Measurements from ENCODE around the gene TMEM26. TPM values are rescaled to one million over a fixed set of nuclear protein-coding genes. Genes with fewer than 3 reads are reported as not detected.

TMEM26 gene
- total RNA-seq, 3 donors from 2014 or later: 0.75 to 1.2 (median 0.95) TPM

DNA sequence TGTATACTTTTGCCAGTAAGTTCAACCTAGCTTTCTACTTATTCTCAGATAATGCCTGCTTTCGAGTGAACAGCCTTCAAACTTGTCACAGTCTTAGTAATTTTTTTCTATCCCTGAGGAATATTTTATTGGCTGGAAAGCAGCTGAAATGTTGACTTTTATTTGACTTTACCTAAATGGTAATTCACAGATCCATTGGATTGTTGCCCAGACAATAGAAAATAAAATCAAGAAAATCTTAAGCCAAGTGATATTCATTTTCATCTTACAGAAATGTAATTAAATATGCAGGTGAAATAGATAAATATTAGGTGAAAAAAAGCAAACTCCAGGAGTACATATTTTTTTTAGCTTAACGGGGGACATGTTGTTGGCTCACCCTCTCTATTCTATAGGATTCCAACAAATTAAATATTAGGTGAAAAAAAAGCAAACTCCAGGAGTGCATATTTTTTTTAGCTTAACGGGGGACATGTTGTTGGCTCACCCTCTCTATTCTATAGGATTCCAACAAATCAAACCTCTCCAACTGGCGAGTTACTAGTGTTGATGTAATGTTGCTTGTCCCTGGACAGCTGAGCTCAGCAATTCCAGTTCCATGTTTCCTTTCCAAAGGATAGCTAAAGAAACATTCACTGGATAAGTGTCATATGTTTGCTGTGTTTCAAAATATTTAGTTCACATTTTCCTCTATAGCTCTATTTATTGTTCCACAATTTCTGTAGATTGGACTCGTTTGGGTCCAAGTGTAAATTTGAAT, 4.2 kb downstream of the TMEM26 start:
- no peak overlapping the region for H3K4me3 ChIP-seq
- no peaks in the 10 kb centered on the region for H3K9me3 ChIP-seq
- DNase-seq (no peak), ATAC-seq (no peak)
- H3K36me3 ChIP-seq (ENCODE audit: low read depth): no peaks in the 10 kb centered on the region
- intact Hi-C loops (cut with DNase I, micrococcal nuclease): no loop called here
- TF ChIP-seq, protein P1, sequence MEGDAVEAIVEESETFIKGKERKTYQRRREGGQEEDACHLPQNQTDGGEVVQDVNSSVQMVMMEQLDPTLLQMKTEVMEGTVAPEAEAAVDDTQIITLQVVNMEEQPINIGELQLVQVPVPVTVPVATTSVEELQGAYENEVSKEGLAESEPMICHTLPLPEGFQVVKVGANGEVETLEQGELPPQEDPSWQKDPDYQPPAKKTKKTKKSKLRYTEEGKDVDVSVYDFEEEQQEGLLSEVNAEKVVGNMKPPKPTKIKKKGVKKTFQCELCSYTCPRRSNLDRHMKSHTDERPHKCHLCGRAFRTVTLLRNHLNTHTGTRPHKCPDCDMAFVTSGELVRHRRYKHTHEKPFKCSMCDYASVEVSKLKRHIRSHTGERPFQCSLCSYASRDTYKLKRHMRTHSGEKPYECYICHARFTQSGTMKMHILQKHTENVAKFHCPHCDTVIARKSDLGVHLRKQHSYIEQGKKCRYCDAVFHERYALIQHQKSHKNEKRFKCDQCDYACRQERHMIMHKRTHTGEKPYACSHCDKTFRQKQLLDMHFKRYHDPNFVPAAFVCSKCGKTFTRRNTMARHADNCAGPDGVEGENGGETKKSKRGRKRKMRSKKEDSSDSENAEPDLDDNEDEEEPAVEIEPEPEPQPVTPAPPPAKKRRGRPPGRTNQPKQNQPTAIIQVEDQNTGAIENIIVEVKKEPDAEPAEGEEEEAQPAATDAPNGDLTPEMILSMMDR (IDR thresholded peaks at IDR 0.05): no peak
- no peaks in the 10 kb centered on the region for H3K4me1 ChIP-seq (ENCODE audit: low read depth)

DNA sequence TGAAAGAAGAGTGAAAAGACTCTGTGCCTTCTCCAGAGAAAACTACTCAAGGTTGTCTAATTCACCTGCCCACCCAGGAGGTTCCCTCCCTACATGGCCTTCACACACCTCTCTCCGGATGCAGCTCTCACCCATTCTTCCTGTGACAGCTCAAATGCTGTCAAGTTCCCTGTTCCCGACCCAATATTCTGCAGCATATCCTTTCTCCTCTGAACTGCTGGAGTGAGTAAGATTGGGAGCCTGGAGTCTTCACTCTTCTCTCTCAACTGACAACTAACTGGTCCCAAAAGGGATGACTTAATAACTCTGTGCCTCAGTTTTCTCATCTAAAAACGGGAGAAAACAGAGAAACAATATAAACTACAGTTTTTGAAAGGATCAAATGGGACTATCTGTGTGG, 5.1 kb downstream of the TMEM26 start:
- TF ChIP-seq, protein P1 (IDR thresholded peaks at IDR 0.05): no peak
- no peak for ATAC-seq
- no peak for DNase-seq
- intact Hi-C loops (cut with DNase I, micrococcal nuclease): no loop called here
- H3K36me3 ChIP-seq (ENCODE audit: low read depth): no peaks in the 10 kb centered on the region
- H3K4me1 ChIP-seq (ENCODE audit: low read depth): no peaks in the 10 kb centered on the region
- H3K9me3 ChIP-seq: no peaks in the 10 kb centered on the region
- no peak overlapping the region for H3K4me3 ChIP-seq

DNA sequence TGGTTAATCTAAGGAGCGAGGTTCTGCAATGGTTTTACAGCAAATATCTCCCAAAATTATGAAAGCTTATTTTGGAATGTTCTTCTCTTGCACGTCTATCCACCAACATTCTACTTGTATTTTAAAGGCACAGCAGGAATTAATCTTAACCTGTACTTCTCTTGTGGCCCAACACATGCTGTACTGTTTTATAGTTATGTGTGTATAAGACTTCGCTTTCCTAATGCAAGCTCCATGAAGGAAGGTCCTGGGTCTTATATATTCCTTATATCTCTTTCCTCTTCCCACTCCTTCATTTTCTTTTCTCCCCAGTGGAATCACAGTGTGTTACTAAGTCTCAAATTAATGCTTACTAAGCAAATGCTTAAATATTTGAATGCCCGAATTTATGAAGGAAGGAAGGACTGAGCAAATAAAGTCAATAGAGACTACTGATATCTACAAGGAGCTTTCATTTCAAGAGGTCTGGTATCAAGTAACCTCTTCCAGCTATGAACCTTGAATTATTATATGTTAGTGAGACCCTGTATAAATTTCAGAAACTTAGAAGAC, 14.0 kb downstream of the TMEM26 start:
- Histone ChIP-seq H3K9me3 (no peaks in the 10 kb centered on the region), H3K36me3 (ENCODE audit: low read depth) (no peaks in the 10 kb centered on the region), H3K4me1 (ENCODE audit: low read depth) (no peaks in the 10 kb centered on the region), H3K4me3 (no peak overlapping the region)
- ATAC-seq (no peak), DNase-seq (no peak)
- TF ChIP-seq, protein P1 (IDR thresholded peaks at IDR 0.05): no peak
- intact Hi-C loops (cut with DNase I, micrococcal nuclease): no loop called here

DNA sequence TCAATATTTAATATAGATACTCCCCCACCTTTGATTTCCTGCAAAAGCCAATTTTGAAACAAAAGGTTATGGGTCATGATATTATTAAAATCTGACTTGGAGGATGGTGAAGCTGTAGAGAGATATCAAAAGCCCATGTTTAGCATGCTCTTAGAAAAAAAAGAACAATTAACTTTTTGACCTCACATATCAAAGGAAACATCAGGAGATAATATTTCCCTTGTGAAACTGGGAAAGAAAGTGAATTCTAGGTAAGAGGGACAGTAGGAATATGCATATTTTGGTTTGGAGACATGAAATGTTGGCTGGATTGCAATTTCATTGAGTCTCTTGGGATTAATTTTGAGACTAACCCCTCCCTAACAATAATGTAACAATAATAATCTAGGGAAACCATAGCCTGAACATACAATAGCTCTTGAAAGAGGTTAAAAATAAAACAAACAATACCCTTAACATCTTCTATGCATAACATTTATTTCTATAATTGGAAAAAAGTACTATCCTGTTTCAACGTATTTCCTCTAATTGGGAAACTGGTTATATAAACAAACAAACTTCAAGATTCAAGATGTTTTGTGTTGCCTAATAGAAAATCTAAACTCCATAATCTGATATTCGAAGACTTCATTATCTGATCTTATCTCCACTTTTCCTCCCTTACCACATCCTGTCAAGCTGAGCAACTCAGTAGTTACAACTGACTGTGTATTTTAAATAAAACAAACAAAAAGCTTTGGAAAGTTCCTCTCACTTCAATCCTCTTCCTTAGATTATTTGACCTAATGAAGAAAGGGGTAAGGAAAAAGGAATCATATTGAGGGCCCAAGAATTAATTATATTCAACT, 14.8 kb downstream of the TMEM26 start:
- intact Hi-C loops (cut with DNase I, micrococcal nuclease): no loop called here
- no peaks in the 10 kb centered on the region for H3K36me3 ChIP-seq (ENCODE audit: low read depth)
- no peak overlapping the region for H3K4me3 ChIP-seq
- ATAC-seq: no peak
- H3K9me3 ChIP-seq: no peaks in the 10 kb centered on the region
- TF ChIP-seq, protein P1 (IDR thresholded peaks at IDR 0.05): no peak
- no peaks in the 10 kb centered on the region for H3K4me1 ChIP-seq (ENCODE audit: low read depth)
- no peak for DNase-seq

DNA sequence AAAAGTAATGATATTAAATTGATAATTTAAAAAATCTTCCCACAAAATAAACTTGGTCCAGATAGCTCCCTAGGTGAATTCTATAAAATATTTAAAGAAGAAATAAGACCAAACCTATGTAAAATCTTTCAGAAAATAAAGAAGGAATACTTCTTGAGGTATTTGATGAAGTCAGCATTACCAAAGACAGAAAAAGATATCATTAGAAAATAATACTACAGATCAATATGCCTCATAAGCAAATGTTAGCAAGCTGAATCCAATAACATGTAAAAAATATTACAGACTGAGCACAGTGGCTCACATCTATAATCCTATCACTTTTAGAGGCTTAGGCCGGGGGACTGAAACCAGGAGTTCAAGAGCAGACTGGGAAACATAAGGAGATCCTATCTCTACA, 30.0 kb downstream of the TMEM26 start:
- intact Hi-C loops (cut with DNase I, micrococcal nuclease): no loop called here
- no peak for ATAC-seq

More for the DNA sequence above, 30.0 kb downstream of the TMEM26 start:
- TF ChIP-seq, protein P1 (IDR thresholded peaks at IDR 0.05): no peak
- DNase-seq: no peak
- Histone ChIP-seq H3K4me3 (no peak overlapping the region), H3K4me1 (ENCODE audit: low read depth) (no peaks in the 10 kb centered on the region), H3K9me3 (peaks cover 17% of the 10 kb centered on the region), H3K36me3 (ENCODE audit: low read depth) (no peaks in the 10 kb centered on the region)

All from mucosa of descending colon (tissue), 3 donors.